SK-N-SH (cell line): ENCODE results near the gene GABRG3.

Source experiments
- CTCF ChIP-seq: fragments of 200-600 bp; sonication (generic); IDR thresholded peaks from 2 replicates; pipeline ENCODE4 v1.6.1; 2017; ENCODE audit warnings: antibody characterized with exemption, mild to moderate bottlenecking, moderate library complexity
- EP300 ChIP-seq, 2 experiments: IDR thresholded peaks; 2 replicates each; pipeline versions ENCODE4 v1.4.0 to v1.6.1; 2012; ENCODE audit warnings: borderline replicate concordance in 1 of 2, low read depth in 1 of 2, low read length in 1 of 2
- MAX ChIP-seq: IDR thresholded peaks from 2 replicates; pipeline ENCODE4 v1.4.0; 2012; ENCODE audit warnings: low read depth
- MXI1 ChIP-seq: IDR thresholded peaks from 2 replicates; pipeline ENCODE4 v1.6.1; 2012; ENCODE audit warnings: mild to moderate bottlenecking, low read depth, low read length, improper control_type of control experiment
- NFIC ChIP-seq: IDR thresholded peaks from 2 replicates; pipeline ENCODE4 v1.4.0; 2012; ENCODE audit warnings: borderline replicate concordance
- SMC3 ChIP-seq: IDR thresholded peaks from 2 replicates; pipeline ENCODE4 v1.6.1; 2012; ENCODE audit warnings: low read depth, low read length, improper control_type of control experiment
- TAF1 ChIP-seq: IDR thresholded peaks from 2 replicates; pipeline ENCODE4 v1.6.1; 2012; ENCODE audit warnings: low read depth, mild to moderate bottlenecking, low read length, moderate library complexity, borderline replicate concordance

- TF ChIP-seq CTCF (no peak), NFIC (no peak), TAF1 (no peak), SMC3 (no peak), MAX (no peak), EP300 (IDR thresholded peaks at IDR 0.05; ENCODE audit: borderline replicate concordance in 1 of 2, low read depth in 1 of 2, low read length in 1 of 2) (no peak), MXI1 (no peak)
Measured at GRCh38 chr15:27175472-27176153, 204.6 kb downstream of the GABRG3 start.
